ENCODE measurements around the gene GBA3. TPM values are rescaled to one million over a fixed set of nuclear protein-coding genes. Genes with fewer than 3 reads are reported as not detected.

The GBA3 gene
- total and polyA plus RNA-seq, 2 donors (not counting 3 experiments of a cell fraction or from before 2014, with no cell fraction given), result not detected

GRCh38 chr4:22676063-22676462, 16.7 kb upstream of the GBA3 start:
- Histone ChIP-seq H3K4me2 (ENCODE audit: insufficient read depth, low read length) (no peak overlapping the region), H3K9ac (replicated peaks; ENCODE audit: extremely low read depth, insufficient read depth, low read length) (no peak overlapping the region), H3K27me3 (ENCODE audit: control insufficient read depth in 2 of 2, insufficient read depth in 2 of 2, low read length in 2 of 2) (no peaks in the 10 kb centered on the region), H3K9me3 (replicated peaks; ENCODE audit: control insufficient read depth, insufficient read depth, low read length) (no peaks in the 10 kb centered on the region), H3K4me3 (replicated peaks in 1 of 3; ENCODE audit: insufficient read depth in 1 of 3, low read depth in 1 of 3, low read length in 3 of 3) (no peak overlapping the region), H3K27ac (ENCODE audit: insufficient read depth, low read depth, low read length) (no peak overlapping the region), H2AFZ (ENCODE audit: low read depth, low read length) (no peak overlapping the region), H3K9me1 (replicated peaks; ENCODE audit: control insufficient read depth, extremely low read depth, insufficient read depth, low read length) (no peaks in the 10 kb centered on the region), H3K79me2 (ENCODE audit: control insufficient read depth, insufficient read depth, low read length) (no peaks in the 10 kb centered on the region), H4K20me1 (replicated peaks; ENCODE audit: control insufficient read depth, extremely low read depth, insufficient read depth, low read length) (no peaks in the 10 kb centered on the region), H3K4me1 (ENCODE audit: control insufficient read depth, extremely low read depth, insufficient read depth, low read length) (no peaks in the 10 kb centered on the region), H3K36me3 (ENCODE audit: control insufficient read depth in 2 of 2, extremely low read depth in 1 of 2, insufficient read depth in 2 of 2, low read length in 2 of 2) (no peaks in the 10 kb centered on the region)
- ChIA-PET CTCF (no interaction called here), POLR2A (no interaction called here)
- intact Hi-C loops (cut with micrococcal nuclease), result no loop called here
- dilution Hi-C loops (cut with MboI; ENCODE audit: extremely low pct_ligation_motif_present, low sequenced_read_pairs), result no loop called here
- BruUV-seq (replicated peaks), result no TSS peak
- TF ChIP-seq MYC (IDR thresholded peaks at IDR 0.05; ENCODE audit: low read depth, low read length) (no peak), FOS (IDR thresholded peaks at IDR 0.05; ENCODE audit: borderline replicate concordance, insufficient read depth, low read length) (no peak), JUN (IDR thresholded peaks at IDR 0.05; ENCODE audit: borderline replicate concordance, insufficient read depth, insufficient read length, low read depth) (no peak), POLR2A (IDR thresholded peaks at IDR 0.05; ENCODE audit: low read depth, low read length) (no peak), POLR2AphosphoS5 (IDR thresholded peaks at IDR 0.05; ENCODE audit: insufficient read depth, low read depth, low read length) (no peak), GATA2 (IDR thresholded peaks at IDR 0.05; ENCODE audit: insufficient read depth, insufficient read length, low read depth, low read length) (no peak), EZH2 (IDR thresholded peaks at IDR 0.05; ENCODE audit: borderline replicate concordance, low read depth, low read length, severe bottlenecking) (no peak), CTCF (IDR thresholded peaks at IDR 0.05; ENCODE audit: extremely low read depth in 1 of 2, insufficient read depth in 1 of 2, low read depth in 1 of 2, low read length in 2 of 2) (no peak), MAX (IDR thresholded peaks at IDR 0.05; ENCODE audit: insufficient read depth, insufficient read length) (no peak)
- no peak for FAIRE-seq
- DNase-seq (ENCODE audit: low read depth, low spot score), result no peak

Measured in endothelial cell of umbilical vein (primary cell).